ENCODE results near the gene CD44.

DNA sequence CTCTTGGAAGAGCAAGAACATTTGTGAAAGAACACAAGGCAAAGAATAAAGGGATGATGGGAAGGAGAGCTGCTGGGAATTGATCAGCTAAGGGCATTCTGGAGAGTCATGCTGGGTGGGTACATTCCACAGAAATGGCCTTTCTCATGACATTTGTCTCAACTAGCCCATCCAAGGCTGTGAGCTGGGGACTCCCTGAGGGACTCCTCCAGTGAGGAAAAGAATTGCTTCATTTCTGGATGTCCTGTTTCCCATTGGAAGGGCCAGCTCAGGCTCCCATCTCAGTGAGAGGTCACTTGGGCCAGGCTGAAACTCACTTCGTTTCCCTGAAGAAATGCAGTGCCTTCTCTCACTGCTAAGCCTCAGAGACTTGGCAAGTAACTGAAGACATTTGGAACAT lies 106.8 kb downstream of the CD44 start:
- TF ChIP-seq, protein P1, sequence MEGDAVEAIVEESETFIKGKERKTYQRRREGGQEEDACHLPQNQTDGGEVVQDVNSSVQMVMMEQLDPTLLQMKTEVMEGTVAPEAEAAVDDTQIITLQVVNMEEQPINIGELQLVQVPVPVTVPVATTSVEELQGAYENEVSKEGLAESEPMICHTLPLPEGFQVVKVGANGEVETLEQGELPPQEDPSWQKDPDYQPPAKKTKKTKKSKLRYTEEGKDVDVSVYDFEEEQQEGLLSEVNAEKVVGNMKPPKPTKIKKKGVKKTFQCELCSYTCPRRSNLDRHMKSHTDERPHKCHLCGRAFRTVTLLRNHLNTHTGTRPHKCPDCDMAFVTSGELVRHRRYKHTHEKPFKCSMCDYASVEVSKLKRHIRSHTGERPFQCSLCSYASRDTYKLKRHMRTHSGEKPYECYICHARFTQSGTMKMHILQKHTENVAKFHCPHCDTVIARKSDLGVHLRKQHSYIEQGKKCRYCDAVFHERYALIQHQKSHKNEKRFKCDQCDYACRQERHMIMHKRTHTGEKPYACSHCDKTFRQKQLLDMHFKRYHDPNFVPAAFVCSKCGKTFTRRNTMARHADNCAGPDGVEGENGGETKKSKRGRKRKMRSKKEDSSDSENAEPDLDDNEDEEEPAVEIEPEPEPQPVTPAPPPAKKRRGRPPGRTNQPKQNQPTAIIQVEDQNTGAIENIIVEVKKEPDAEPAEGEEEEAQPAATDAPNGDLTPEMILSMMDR (IDR thresholded peaks at IDR 0.05; ENCODE audit: poor library complexity, severe bottlenecking), result no peak
- TF ChIP-seq POLR2AphosphoS5 (IDR thresholded peaks at IDR 0.05) (no peak), SMC3 (conservative IDR thresholded peaks at IDR 0.05; ENCODE audit: poor library complexity) (no peak), REST (IDR thresholded peaks at IDR 0.05; ENCODE audit: borderline replicate concordance) (no peak), TAF1 (IDR thresholded peaks at IDR 0.05; ENCODE audit: low read depth) (no peak)
